Cardiac muscle cell (in vitro differentiated cells and primary cell): ENCODE measurements around the gene ARFGAP3. TPM values are rescaled to one million over a fixed set of nuclear protein-coding genes. Genes with fewer than 3 reads are reported as not detected.
A peak's percentile ranks its signal among the peaks of the same experiment; 100 is the strongest.

ENCODE experiments used
- DNase-seq, 2 donors: peaks; one replicate each; pipeline versions ENCODE4 v3.0.0 to v3.0.0-alpha.2; 2010 to 2017; ENCODE audit warnings: low read depth in 1 of 2, low spot score in 1 of 2
- H3K27ac ChIP-seq: fragments of 200-600 bp; sonication (generic); 2 replicates; pipeline ENCODE4 v1.5.1; 2016
- H3K27me3 ChIP-seq: fragments of 200-600 bp; sonication (generic); 2 replicates; pipeline ENCODE4 v1.6.0; 2016; ENCODE audit warnings: control low read depth
- H3K36me3 ChIP-seq: fragments of 200-600 bp; sonication (generic); 2 replicates; pipeline ENCODE4 v1.5.1; 2016; ENCODE audit warnings: control low read depth
- H3K4me1 ChIP-seq: fragments of 200-600 bp; sonication (generic); 2 replicates; pipeline ENCODE4 v1.8.1; 2017; ENCODE audit warnings: low read depth, mild to moderate bottlenecking, mixed run types
- H3K4me3 ChIP-seq: fragments of 200-600 bp; sonication (generic); 2 replicates; pipeline ENCODE4 v1.5.1; 2016; ENCODE audit warnings: mild to moderate bottlenecking
- H3K9me3 ChIP-seq: fragments of 200-600 bp; sonication (generic); 2 replicates; pipeline ENCODE4 v1.5.1; 2017; ENCODE audit warnings: low read depth, mild to moderate bottlenecking, control low read depth
- CTCF ChIP-seq: IDR thresholded peaks from 2 replicates; pipeline ENCODE4 v1.5.1; 2012; ENCODE audit warnings: low read depth, mild to moderate bottlenecking, low read length
- polyA plus RNA-seq: library from polyadenylated mRNA; unstranded; fragments of >200 nt; fragmentation: Nextera tagmentation; extraction: Ambion mirVana; gene quantifications from 2 replicates; pipeline ENCODE4 v1.2.1, GENCODE V29; 2016
- total RNA-seq: library from RNA; depleted of rRNA; stranded (reverse); fragments of >200 nt; gene quantifications from 2 replicates; pipeline ENCODE4 v1.2.3, GENCODE V29; 2016

ARFGAP3 gene
- total RNA-seq (26.3 and 30.1 TPM in 2 replicates), polyA plus RNA-seq (38.2 and 48.6 TPM in 2 replicates)

DNA sequence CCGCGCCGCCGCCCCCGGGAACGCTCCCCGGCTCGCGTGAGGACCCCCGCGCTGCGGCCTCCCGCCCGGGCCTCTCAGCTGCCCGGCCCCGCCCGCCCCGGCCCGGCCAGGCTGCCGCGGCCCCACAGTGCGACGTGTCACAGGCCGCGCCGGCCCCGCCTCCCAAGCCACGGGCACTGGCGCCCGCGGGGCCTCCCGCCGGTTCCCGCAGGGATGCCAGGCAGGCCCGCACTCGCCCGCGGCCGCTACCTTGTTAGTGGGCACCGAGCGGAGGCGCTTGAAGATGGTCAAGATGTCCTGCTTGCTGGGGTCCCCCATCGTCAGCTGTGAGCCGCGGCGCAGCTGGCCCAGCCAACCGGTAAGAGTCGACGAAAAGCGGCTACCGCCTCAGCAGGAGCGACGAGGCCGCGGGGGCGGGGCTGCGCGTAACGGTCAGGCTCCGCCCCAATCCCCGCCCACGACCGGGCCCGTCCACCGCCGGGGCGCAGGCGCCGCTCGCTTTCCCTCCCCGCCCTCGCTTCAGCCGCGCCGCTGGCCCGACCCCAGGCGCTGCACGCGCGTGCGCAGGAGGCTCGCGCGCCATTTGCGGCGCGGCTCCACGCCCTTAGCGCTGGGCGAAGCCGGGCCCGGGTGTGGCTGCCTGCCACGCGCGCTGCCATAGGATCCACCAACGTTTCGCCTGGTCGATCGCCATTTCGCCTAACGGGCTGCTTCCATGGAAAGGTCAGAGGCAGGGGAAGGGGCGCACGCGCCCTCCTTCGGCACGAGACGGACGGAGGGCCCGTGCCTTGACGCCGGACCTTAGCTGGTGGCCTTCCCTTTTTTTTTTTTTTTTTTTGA is at the start of gene ARFGAP3:
Gene ARFGAP3 (minus strand): TSS at position 409 of the 840 bp plus-strand sequence. CDS start 91 bp downstream, at position 318.
- peak; percentile 97 to 98 for DNase-seq
- no peaks in the 10 kb centered on the region for H3K27me3 ChIP-seq
- H3K27ac ChIP-seq: peak within 1 kb of the TSS; percentile 95
- H3K36me3 ChIP-seq: no peaks in the 10 kb centered on the region
- peak within 1 kb of the TSS; percentile 94 for H3K4me3 ChIP-seq
- TF ChIP-seq CTCF: no peak
- H3K4me1 ChIP-seq: peaks cover 9% of the 10 kb centered on the region
- no peaks in the 10 kb centered on the region for H3K9me3 ChIP-seq

GRCh38 chr22:42905702-42906183 is 48.7 kb upstream of the ARFGAP3 start:
- DNase-seq: no peak
- Histone ChIP-seq H3K36me3 (no peaks in the 10 kb centered on the region), H3K4me1 (peaks cover 56% of the 10 kb centered on the region), H3K9me3 (no peaks in the 10 kb centered on the region), H3K27me3 (no peaks in the 10 kb centered on the region), H3K27ac (peak overlapping the region; percentile 78), H3K4me3 (no peak overlapping the region)
- TF ChIP-seq CTCF: no peak

GRCh38 chr22:42905217-42905616 is 48.1 kb upstream of the ARFGAP3 start:
- H3K4me1 ChIP-seq: peaks cover 51% of the 10 kb centered on the region
- H3K9me3 ChIP-seq: no peaks in the 10 kb centered on the region

GRCh38 chr22:42904050-42904449 is 47.0 kb upstream of the ARFGAP3 start:
- DNase-seq: no peak
- H3K9me3 ChIP-seq: no peaks in the 10 kb centered on the region
- H3K27me3 ChIP-seq: no peaks in the 10 kb centered on the region
- TF ChIP-seq CTCF: no peak
- H3K4me3 ChIP-seq: no peak overlapping the region
- H3K27ac ChIP-seq: no peak overlapping the region
- peaks cover 39% of the 10 kb centered on the region for H3K4me1 ChIP-seq
- H3K36me3 ChIP-seq: no peaks in the 10 kb centered on the region

More at GRCh38 chr22:42905217-42905616, 48.1 kb upstream of the ARFGAP3 start:
- Histone ChIP-seq H3K4me3 (no peak overlapping the region), H3K27ac (no peak overlapping the region), H3K27me3 (no peaks in the 10 kb centered on the region), H3K36me3 (no peaks in the 10 kb centered on the region)
- DNase-seq: no peak
- TF ChIP-seq CTCF: no peak

- TF ChIP-seq CTCF: no peak
- no peaks in the 10 kb centered on the region for H3K36me3 ChIP-seq
- no peaks in the 10 kb centered on the region for H3K9me3 ChIP-seq
- DNase-seq: peak; percentile 41 to 54
- no peak overlapping the region for H3K4me3 ChIP-seq
- peaks cover 28% of the 10 kb centered on the region for H3K4me1 ChIP-seq
- H3K27me3 ChIP-seq: no peaks in the 10 kb centered on the region
- H3K27ac ChIP-seq: peak overlapping the region; percentile 16
These were observed 45.9 kb upstream of the ARFGAP3 start for GRCh38 chr22:42902875-42903510.
